Measurements from ENCODE around the gene RTP5. TPM values are rescaled to one million over a fixed set of nuclear protein-coding genes. Genes with fewer than 3 reads are reported as not detected.

RTP5 gene
- total and polyA plus RNA-seq, 12 donors = 0.15 TPM; not detected in 11

GRCh38 chr2:241852116-241852980, 17.2 kb upstream of the RTP5 start:
- H3K4me1 ChIP-seq = peaks cover 8 to 22% (median 17%) of the 10 kb centered on the region in 9 donors
- intact Hi-C loops (cut with DNase I) = loop anchor here in 1 of 10 donors (10.0 kb wide), 1 partner anchor 118 kb away; the partner anchor contains the start of gene D2HGDH
- TF ChIP-seq, protein P1, sequence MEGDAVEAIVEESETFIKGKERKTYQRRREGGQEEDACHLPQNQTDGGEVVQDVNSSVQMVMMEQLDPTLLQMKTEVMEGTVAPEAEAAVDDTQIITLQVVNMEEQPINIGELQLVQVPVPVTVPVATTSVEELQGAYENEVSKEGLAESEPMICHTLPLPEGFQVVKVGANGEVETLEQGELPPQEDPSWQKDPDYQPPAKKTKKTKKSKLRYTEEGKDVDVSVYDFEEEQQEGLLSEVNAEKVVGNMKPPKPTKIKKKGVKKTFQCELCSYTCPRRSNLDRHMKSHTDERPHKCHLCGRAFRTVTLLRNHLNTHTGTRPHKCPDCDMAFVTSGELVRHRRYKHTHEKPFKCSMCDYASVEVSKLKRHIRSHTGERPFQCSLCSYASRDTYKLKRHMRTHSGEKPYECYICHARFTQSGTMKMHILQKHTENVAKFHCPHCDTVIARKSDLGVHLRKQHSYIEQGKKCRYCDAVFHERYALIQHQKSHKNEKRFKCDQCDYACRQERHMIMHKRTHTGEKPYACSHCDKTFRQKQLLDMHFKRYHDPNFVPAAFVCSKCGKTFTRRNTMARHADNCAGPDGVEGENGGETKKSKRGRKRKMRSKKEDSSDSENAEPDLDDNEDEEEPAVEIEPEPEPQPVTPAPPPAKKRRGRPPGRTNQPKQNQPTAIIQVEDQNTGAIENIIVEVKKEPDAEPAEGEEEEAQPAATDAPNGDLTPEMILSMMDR (IDR thresholded peaks at IDR 0.05) = no peak
- H3K27ac ChIP-seq = no peak overlapping the region
- no peak for ATAC-seq
- H3K9me3 ChIP-seq = no peaks in the 10 kb centered on the region
- no peak for DNase-seq
- WGBS, 2 donors = 93 to 94% methylated on average over 39 of the region's 39 CpGs
- no peak overlapping the region for H3K4me3 ChIP-seq
- H3K27me3 ChIP-seq = no peaks in the 10 kb centered on the region
- H3K36me3 ChIP-seq = no peaks in the 10 kb centered on the region

- WGBS, 2 donors = 93 to 98% methylated on average over 10 of the region's 10 CpGs
- Histone ChIP-seq H3K27me3 (no peaks in the 10 kb centered on the region), H3K4me1 (peaks cover 8 to 22% (median 17%) of the 10 kb centered on the region in 9 donors), H3K36me3 (no peaks in the 10 kb centered on the region), H3K27ac (peak overlapping the region in 2 of 10 donors; percentile 69 to 70), H3K9me3 (no peaks in the 10 kb centered on the region), H3K4me3 (no peak overlapping the region)
- ATAC-seq (no peak), DNase-seq (no peak)
- intact Hi-C loops (cut with DNase I) = loop anchor here in 1 of 10 donors (10.0 kb wide), 1 partner anchor 118 kb away; the partner anchor contains the start of gene D2HGDH
- TF ChIP-seq, protein P1 (IDR thresholded peaks at IDR 0.05) = no peak
These were observed 16.4 kb upstream of the RTP5 start for GRCh38 chr2:241852981-241853631.

DNA sequence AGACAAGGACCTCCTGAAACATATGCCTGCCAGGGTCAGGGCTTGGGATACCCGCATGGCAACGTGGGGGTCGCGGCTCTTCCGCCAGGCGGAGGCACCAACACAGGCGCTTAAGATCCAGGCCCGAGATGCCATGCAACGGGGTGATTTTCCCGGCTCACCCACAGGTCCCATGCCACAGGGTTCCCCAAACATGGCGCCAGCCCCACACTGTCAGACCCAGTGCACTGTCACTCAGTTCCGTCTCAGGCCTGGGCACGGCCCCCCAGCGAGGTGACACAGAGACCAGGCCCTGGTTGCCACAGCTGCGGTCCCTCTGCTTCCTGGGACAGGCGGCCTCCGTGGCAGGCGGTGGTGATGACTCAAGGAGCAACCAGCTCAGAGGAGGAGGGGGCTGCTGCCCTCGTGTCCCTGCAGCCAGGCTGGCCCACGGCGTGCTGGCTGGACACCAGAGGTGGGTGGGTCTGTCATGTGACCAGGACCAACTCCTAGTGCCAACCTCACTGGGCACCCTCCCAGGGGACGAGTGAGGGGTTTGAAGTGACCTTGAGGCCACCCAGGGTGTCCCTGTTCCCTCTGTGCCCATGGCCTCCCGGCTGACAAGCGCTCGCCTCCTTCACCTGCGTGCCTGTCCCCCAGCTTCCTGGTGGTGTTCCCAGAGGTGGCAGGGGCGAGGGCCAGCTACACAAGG, 15.7 kb upstream of the RTP5 start:
- H3K9me3 ChIP-seq = no peaks in the 10 kb centered on the region
- intact Hi-C loops (cut with DNase I) = loop anchor here in 1 of 10 donors (10.0 kb wide), 1 partner anchor 119 kb away; the partner anchor contains the start of gene D2HGDH
- TF ChIP-seq, protein P1 (IDR thresholded peaks at IDR 0.05) = no peak
- ATAC-seq (peak in 6 of 8 donors; percentile 3 to 67 (median 36)), DNase-seq (peak in 1 of 2 donors; percentile 71)
- no peaks in the 10 kb centered on the region for H3K36me3 ChIP-seq
- peak overlapping the region in 9 of 10 donors; percentile 52 to 82 (median 69) for H3K27ac ChIP-seq
- no peak overlapping the region for H3K4me3 ChIP-seq
- WGBS, 2 donors = 77 to 83% methylated on average over 27 of the region's 27 CpGs
- peaks cover 8 to 23% (median 18%) of the 10 kb centered on the region in 9 donors for H3K4me1 ChIP-seq
- H3K27me3 ChIP-seq = no peaks in the 10 kb centered on the region

Measured in heart right ventricle (tissue), 16 donors.